Mucosa of descending colon (tissue), 3 donors: ENCODE measurements around the gene MPIG6B. TPM values are rescaled to one million over a fixed set of nuclear protein-coding genes. Genes with fewer than 3 reads are reported as not detected.
A peak's percentile ranks its signal among the peaks of the same experiment; 100 is the strongest.

Experiments
- ATAC-seq: fragments of 200-7000 bp; cut with Tn5 transposase; one replicate; pipeline ENCODE4 v1.9.1; 2020; ENCODE audit warnings: mild to moderate bottlenecking, moderate library complexity
- DNase-seq, 3 donors: peaks; one replicate each; pipeline ENCODE4 v3.0.0-alpha.2; 2020
- H3K36me3 ChIP-seq: fragments of 200-600 bp; one replicate; pipeline ENCODE4 v1.8.0; 2021; ENCODE audit warnings: low read depth, mild to moderate bottlenecking
- H3K4me1 ChIP-seq: fragments of 200-600 bp; one replicate; pipeline ENCODE4 v1.8.0; 2021; ENCODE audit warnings: low read depth, mild to moderate bottlenecking
- H3K4me3 ChIP-seq: fragments of 200-600 bp; one replicate; pipeline ENCODE4 v1.8.0; 2021; ENCODE audit warnings: mild to moderate bottlenecking
- H3K9me3 ChIP-seq: fragments of 200-600 bp; one replicate; pipeline ENCODE4 v1.8.0; 2021; ENCODE audit warnings: mild to moderate bottlenecking
- intact Hi-C, 2 donors: fragments of 100-400 bp; cut with DNase I in 1 of 2; cut with micrococcal nuclease in 1 of 2; formaldehyde crosslinking; loops; one replicate each; pipeline versions ENCODE4 v1.11.0 to v1.11.1; 2022; cut with DNase I, micrococcal nuclease
- total RNA-seq, 3 donors: library from RNA; stranded (reverse); fragmentation: NEBNext Ultra II Directional in 2 of 3; extraction: Animal tissue kit (Norgen Biotek cat#: 25700) in 2 of 3; gene quantifications; one replicate each; pipeline versions ENCODE4 v1.2.1 to v1.2.4, GENCODE V29; 2021 to 2023
- TF ChIP-seq, protein P1 (sequence below): fragments of 200-600 bp; IDR thresholded peaks from one replicate; pipeline ENCODE4 v1.8.0; 2022; ENCODE audit warnings: antibody characterized with exemption, mild to moderate bottlenecking
- donor health status: DM: no; HTN: no; CAD: no; lungs with moderate emphysema.
- donor health status: DM: no; HTN: no; CAD: no.
- donor health status: DM: no; HTN: yes; CAD: no.

MPIG6B gene
- total RNA-seq, 3 donors from 2014 or later: 0.48 to 1.4 (median 0.57) TPM

DNA sequence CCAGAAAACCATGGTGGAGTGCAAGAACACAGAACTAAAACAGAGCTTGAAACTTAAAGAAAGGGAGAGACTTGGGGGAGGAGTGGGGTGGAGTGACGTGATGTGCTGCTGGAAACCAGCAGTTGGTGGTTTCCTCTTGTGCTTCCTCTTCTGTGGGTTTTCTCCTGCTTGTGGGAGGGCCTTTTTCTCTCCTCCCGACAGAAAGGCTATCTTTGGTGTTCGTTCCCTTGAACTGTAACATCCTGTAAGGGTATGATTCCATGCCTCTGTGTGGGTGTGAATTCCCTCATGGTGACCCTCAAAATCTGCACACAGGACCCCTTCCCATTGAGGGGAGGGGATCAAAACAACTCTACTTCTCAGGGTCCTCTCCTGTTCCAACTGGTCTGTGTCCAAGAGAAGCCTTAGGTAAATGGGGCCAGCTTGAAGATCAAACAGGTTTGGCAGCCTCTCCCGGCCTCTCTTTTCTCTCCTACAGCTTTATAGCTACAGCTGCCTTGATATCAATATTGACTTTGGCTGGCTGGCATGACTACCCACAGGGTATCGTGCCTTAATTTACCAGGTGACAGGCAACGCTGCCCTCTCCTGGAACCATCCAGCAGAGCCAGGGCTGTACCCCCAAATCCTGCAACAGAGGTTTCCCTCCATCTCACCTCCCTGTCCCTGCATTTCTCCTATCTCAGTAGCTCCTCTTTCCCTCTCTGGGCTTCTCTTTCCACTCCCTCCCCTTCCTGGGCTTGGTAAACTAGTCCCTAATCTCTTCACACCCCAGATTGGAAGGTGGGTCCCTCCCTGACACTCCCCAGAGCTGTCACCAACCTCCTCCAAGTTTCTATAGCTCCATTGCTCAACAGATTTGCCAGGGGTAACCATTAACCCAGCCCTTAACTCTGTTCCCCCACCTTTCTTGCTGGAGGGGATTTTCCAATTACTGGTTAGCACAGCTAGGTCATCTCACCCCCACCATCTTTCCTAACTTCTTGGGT is 15.1 kb downstream of the MPIG6B start:
- DNase-seq (peak; percentile 76 to 91 (median 77)), ATAC-seq (peak; percentile 44)
- Histone ChIP-seq H3K36me3 (no peaks in the 10 kb centered on the region), H3K4me3 (no peak overlapping the region), H3K4me1 (peaks cover 34% of the 10 kb centered on the region), H3K9me3 (no peaks in the 10 kb centered on the region)
- intact Hi-C loops: no loop called here
- TF ChIP-seq, protein P1, sequence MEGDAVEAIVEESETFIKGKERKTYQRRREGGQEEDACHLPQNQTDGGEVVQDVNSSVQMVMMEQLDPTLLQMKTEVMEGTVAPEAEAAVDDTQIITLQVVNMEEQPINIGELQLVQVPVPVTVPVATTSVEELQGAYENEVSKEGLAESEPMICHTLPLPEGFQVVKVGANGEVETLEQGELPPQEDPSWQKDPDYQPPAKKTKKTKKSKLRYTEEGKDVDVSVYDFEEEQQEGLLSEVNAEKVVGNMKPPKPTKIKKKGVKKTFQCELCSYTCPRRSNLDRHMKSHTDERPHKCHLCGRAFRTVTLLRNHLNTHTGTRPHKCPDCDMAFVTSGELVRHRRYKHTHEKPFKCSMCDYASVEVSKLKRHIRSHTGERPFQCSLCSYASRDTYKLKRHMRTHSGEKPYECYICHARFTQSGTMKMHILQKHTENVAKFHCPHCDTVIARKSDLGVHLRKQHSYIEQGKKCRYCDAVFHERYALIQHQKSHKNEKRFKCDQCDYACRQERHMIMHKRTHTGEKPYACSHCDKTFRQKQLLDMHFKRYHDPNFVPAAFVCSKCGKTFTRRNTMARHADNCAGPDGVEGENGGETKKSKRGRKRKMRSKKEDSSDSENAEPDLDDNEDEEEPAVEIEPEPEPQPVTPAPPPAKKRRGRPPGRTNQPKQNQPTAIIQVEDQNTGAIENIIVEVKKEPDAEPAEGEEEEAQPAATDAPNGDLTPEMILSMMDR: peak; percentile 17

DNA sequence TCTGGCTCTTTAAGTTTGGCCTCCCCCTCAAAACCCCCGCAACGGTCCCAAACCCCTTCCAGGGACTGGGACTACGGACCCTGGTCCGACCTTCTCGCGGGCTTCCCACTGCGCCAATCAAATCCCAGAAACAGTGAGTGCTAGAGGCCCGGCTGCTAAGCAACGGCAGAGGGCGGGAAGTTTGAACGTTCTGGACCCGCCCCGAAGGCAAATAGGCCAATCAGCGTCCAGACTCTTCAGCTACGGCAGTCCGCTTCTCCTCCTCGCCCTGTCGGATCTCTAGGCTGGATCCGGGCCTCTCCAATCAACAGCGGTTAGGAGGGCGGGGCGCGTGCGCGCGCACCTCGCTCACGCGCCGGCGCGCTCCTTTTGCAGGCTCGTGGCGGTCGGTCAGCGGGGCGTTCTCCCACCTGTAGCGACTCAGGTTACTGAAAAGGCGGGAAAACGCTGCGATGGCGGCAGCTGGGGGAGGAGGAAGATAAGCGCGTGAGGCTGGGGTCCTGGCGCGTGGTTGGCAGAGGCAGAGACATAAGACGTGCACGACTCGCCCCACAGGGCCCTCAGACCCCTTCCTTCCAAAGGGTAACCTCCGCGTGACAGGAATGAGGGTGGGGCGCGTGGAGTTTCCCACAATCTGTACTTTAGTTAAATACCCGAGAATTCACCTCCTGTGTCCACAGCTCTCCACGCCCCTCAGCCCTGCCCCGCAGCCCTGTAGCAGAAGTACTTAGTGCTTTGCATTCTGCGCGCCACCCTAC is 16.6 kb downstream of the MPIG6B start, which contains the start of gene MSH5:
TSS of gene MSH5 (plus strand) at position 367 of the 758 bp plus-strand sequence. CDS start 462 bp downstream, outside the sequence.
- Histone ChIP-seq H3K4me1 (peaks cover 23% of the 10 kb centered on the region), H3K4me3 (peak within 1 kb of the TSS; percentile 20), H3K9me3 (no peaks in the 10 kb centered on the region), H3K36me3 (no peaks in the 10 kb centered on the region)
- intact Hi-C loops: no loop called here
- TF ChIP-seq, protein P1: no peak
- ATAC-seq: peak; percentile 76
- DNase-seq: peak; percentile 98 to 99 (median 98)

DNA sequence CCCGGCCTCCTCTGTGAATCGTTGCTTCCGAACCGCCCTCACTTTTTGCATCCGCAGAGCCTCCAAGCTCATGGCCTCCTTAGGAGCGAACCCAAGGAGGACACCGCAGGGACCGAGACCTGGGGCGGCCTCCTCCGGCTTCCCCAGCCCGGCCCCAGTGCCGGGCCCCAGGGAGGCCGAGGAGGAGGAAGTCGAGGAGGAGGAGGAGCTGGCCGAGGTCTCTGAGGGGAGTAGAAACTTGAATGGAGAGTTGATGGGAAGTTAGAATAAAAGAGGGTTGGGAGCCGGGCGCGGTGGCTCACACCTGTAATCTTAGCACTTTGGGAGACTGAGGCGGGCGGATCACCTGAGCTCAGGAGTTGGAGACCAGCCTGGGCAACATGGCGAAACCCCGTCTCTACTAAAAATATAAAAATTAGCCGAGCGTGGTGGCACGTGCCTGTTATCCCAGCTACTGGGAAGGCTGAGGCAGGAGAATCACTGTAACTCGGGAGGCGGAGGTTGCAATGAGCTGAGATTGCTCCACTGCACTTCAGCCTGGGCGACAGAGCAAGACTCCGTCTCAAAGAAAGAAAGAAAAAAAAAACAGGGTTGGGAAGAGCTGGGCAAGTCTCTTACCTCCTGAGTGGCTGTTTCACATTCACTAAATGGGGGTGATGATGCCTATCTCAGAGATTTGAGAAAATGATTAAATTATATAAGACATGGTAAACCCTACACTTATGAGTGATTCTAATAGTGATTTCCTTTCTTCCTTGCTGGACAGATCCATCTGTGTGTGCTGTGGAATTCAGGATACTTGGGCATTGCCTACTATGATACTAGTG is 17.4 kb downstream of the MPIG6B start:
- intact Hi-C loops: no loop called here
- DNase-seq: peak in 2 of 3 donors; percentile 46 to 72
- peak; percentile 0 for ATAC-seq

DNA sequence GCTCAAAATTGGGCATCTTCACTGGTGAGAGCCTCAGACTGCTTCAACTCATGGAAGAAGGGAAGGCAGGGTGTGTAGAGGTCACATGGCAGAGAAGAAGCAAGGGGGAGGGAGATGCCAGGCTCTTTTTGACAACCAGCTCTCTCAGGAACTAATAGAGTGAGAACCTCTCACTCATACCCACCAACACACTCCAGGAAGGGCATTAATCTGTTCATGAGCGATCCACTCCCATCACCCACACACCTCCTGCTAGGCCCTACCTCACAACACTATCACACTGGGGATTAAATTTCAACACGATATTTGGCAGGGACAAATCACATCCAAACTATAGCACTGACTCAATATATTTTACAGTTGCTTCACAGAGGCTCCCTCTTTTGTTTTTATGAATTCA is 18.6 kb downstream of the MPIG6B start:
- DNase-seq: no peak
- Histone ChIP-seq H3K36me3 (no peaks in the 10 kb centered on the region), H3K9me3 (no peaks in the 10 kb centered on the region), H3K4me3 (no peak overlapping the region), H3K4me1 (peaks cover 20% of the 10 kb centered on the region)
- TF ChIP-seq, protein P1: no peak
- intact Hi-C loops: no loop called here
- no peak for ATAC-seq

More for the DNA sequence above, 17.4 kb downstream of the MPIG6B start:
- no peaks in the 10 kb centered on the region for H3K36me3 ChIP-seq
- H3K4me3 ChIP-seq: peak overlapping the region; percentile 20
- peaks cover 23% of the 10 kb centered on the region for H3K4me1 ChIP-seq
- TF ChIP-seq, protein P1: no peak
- H3K9me3 ChIP-seq: no peaks in the 10 kb centered on the region

DNA sequence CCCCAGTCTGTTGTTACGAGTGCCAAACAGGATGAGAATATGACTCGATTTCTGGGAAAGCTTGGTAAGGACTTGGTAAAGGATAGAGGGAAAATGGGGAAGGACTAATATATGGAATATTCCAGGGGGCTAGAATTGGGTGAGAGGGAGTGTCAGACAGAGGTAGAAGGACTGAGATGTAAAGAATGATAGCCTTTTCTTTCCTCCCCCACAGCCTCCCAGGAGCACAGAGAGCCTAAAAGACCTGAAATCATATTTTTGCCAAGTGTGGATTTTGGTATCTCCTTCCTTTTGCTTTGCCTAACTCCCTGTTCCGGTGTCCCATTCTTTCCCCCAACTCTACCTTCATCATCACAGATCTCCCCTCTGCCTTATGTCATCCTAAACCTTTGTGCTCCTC is 19.7 kb downstream of the MPIG6B start:
- DNase-seq (no peak), ATAC-seq (no peak)
- intact Hi-C loops: no loop called here
- no peak overlapping the region for H3K4me3 ChIP-seq
- TF ChIP-seq, protein P1: no peak
- peaks cover 11% of the 10 kb centered on the region for H3K4me1 ChIP-seq
- H3K9me3 ChIP-seq: no peaks in the 10 kb centered on the region
- H3K36me3 ChIP-seq: no peaks in the 10 kb centered on the region
